ENCODE results near the gene PSMB1.

Gene PSMB1

GRCh38 chr6:170552765-170553533 is at the start of gene PSMB1:
Gene PSMB1, minus strand, starts transcription at chr6:170553307. Its CDS starts 65 bp downstream, at chr6:170553242.
- peaks cover 13% of the 10 kb centered on the region for H3K4me1 ChIP-seq (ENCODE audit: control insufficient read depth, insufficient read depth, low read length)
- H3K27me3 ChIP-seq (ENCODE audit: control insufficient read depth, insufficient read depth, low read length), result no peaks in the 10 kb centered on the region
- peak within 1 kb of the TSS; percentile 87 for H3K9ac ChIP-seq (ENCODE audit: low read length)
- H3K4me3 ChIP-seq (ENCODE audit: low read length), result peak within 1 kb of the TSS; percentile 93
- H3K27ac ChIP-seq (ENCODE audit: low read depth, low read length), result peak within 1 kb of the TSS; percentile 94
- H3K36me3 ChIP-seq (ENCODE audit: control insufficient read depth, insufficient read depth, low read length), result peaks cover 4% of the 10 kb centered on the region

- Histone ChIP-seq H3K36me3 (ENCODE audit: control insufficient read depth, insufficient read depth, low read length) (no peaks in the 10 kb centered on the region), H3K4me1 (ENCODE audit: control insufficient read depth, insufficient read depth, low read length) (no peaks in the 10 kb centered on the region), H3K27ac (ENCODE audit: low read depth, low read length) (no peak overlapping the region), H3K9ac (ENCODE audit: low read length) (no peak overlapping the region), H3K27me3 (ENCODE audit: control insufficient read depth, insufficient read depth, low read length) (no peaks in the 10 kb centered on the region), H3K4me3 (ENCODE audit: low read length) (no peak overlapping the region)
These were observed 44.2 kb upstream of the PSMB1 start for GRCh38 chr6:170597278-170597677.

- Histone ChIP-seq H3K9ac (ENCODE audit: low read length) (no peak overlapping the region), H3K27ac (ENCODE audit: low read depth, low read length) (no peak overlapping the region), H3K27me3 (ENCODE audit: control insufficient read depth, insufficient read depth, low read length) (no peaks in the 10 kb centered on the region), H3K4me3 (ENCODE audit: low read length) (no peak overlapping the region), H3K4me1 (ENCODE audit: control insufficient read depth, insufficient read depth, low read length) (no peaks in the 10 kb centered on the region), H3K36me3 (ENCODE audit: control insufficient read depth, insufficient read depth, low read length) (no peaks in the 10 kb centered on the region)
These were observed 43.3 kb upstream of the PSMB1 start for GRCh38 chr6:170596426-170596825.

GRCh38 chr6:170590725-170591124 is 37.6 kb upstream of the PSMB1 start:
- no peaks in the 10 kb centered on the region for H3K27me3 ChIP-seq (ENCODE audit: control insufficient read depth, insufficient read depth, low read length)
- H3K36me3 ChIP-seq (ENCODE audit: control insufficient read depth, insufficient read depth, low read length), result no peaks in the 10 kb centered on the region
- no peaks in the 10 kb centered on the region for H3K4me1 ChIP-seq (ENCODE audit: control insufficient read depth, insufficient read depth, low read length)
- no peak overlapping the region for H3K9ac ChIP-seq (ENCODE audit: low read length)
- H3K4me3 ChIP-seq (ENCODE audit: low read length), result no peak overlapping the region
- H3K27ac ChIP-seq (ENCODE audit: low read depth, low read length), result no peak overlapping the region

GRCh38 chr6:170584954-170585498 is 31.9 kb upstream of the PSMB1 start:
- Histone ChIP-seq H3K36me3 (ENCODE audit: control insufficient read depth, insufficient read depth, low read length) (peaks cover 3% of the 10 kb centered on the region), H3K27me3 (ENCODE audit: control insufficient read depth, insufficient read depth, low read length) (no peaks in the 10 kb centered on the region), H3K27ac (ENCODE audit: low read depth, low read length) (peak overlapping the region; percentile 58), H3K9ac (ENCODE audit: low read length) (peak overlapping the region; percentile 10), H3K4me3 (ENCODE audit: low read length) (peak overlapping the region; percentile 63), H3K4me1 (ENCODE audit: control insufficient read depth, insufficient read depth, low read length) (no peaks in the 10 kb centered on the region)

GRCh38 chr6:170584181-170584953 is 31.3 kb upstream of the PSMB1 start, which contains the start of gene PDCD2:
Gene PDCD2, minus strand, starts transcription at chr6:170584637. Its CDS starts 56 bp downstream, at chr6:170584581.
- peak within 1 kb of the TSS; percentile 74 for H3K9ac ChIP-seq (ENCODE audit: low read length)
- peak within 1 kb of the TSS; percentile 58 for H3K27ac ChIP-seq (ENCODE audit: low read depth, low read length)
- no peaks in the 10 kb centered on the region for H3K27me3 ChIP-seq (ENCODE audit: control insufficient read depth, insufficient read depth, low read length)
- H3K4me3 ChIP-seq (ENCODE audit: low read length), result peak within 1 kb of the TSS; percentile 63
- H3K4me1 ChIP-seq (ENCODE audit: control insufficient read depth, insufficient read depth, low read length), result no peaks in the 10 kb centered on the region
- H3K36me3 ChIP-seq (ENCODE audit: control insufficient read depth, insufficient read depth, low read length), result peaks cover 3% of the 10 kb centered on the region

GRCh38 chr6:170583756-170584180 is 30.7 kb upstream of the PSMB1 start:
- peak overlapping the region; percentile 74 for H3K9ac ChIP-seq (ENCODE audit: low read length)
- no peaks in the 10 kb centered on the region for H3K4me1 ChIP-seq (ENCODE audit: control insufficient read depth, insufficient read depth, low read length)
- peaks cover 3% of the 10 kb centered on the region for H3K36me3 ChIP-seq (ENCODE audit: control insufficient read depth, insufficient read depth, low read length)
- peak overlapping the region; percentile 58 for H3K27ac ChIP-seq (ENCODE audit: low read depth, low read length)
- H3K4me3 ChIP-seq (ENCODE audit: low read length), result peak overlapping the region; percentile 63
- no peaks in the 10 kb centered on the region for H3K27me3 ChIP-seq (ENCODE audit: control insufficient read depth, insufficient read depth, low read length)

- Histone ChIP-seq H3K36me3 (ENCODE audit: control insufficient read depth, insufficient read depth, low read length) (peaks cover 9% of the 10 kb centered on the region), H3K27me3 (ENCODE audit: control insufficient read depth, insufficient read depth, low read length) (no peaks in the 10 kb centered on the region), H3K9ac (ENCODE audit: low read length) (no peak overlapping the region), H3K4me3 (ENCODE audit: low read length) (no peak overlapping the region), H3K27ac (ENCODE audit: low read depth, low read length) (no peak overlapping the region), H3K4me1 (ENCODE audit: control insufficient read depth, insufficient read depth, low read length) (no peaks in the 10 kb centered on the region)
These were observed 25.8 kb upstream of the PSMB1 start for GRCh38 chr6:170578909-170579308.

GRCh38 chr6:170575250-170575649 is 22.1 kb upstream of the PSMB1 start:
- Histone ChIP-seq H3K27ac (ENCODE audit: low read depth, low read length) (no peak overlapping the region), H3K4me3 (ENCODE audit: low read length) (no peak overlapping the region), H3K9ac (ENCODE audit: low read length) (no peak overlapping the region), H3K27me3 (ENCODE audit: control insufficient read depth, insufficient read depth, low read length) (no peaks in the 10 kb centered on the region), H3K4me1 (ENCODE audit: control insufficient read depth, insufficient read depth, low read length) (no peaks in the 10 kb centered on the region), H3K36me3 (ENCODE audit: control insufficient read depth, insufficient read depth, low read length) (peaks cover 17% of the 10 kb centered on the region)

GRCh38 chr6:170572704-170573466 is 19.8 kb upstream of the PSMB1 start:
- peaks cover 22% of the 10 kb centered on the region for H3K36me3 ChIP-seq (ENCODE audit: control insufficient read depth, insufficient read depth, low read length)

GRCh38 chr6:170564936-170565530 is 11.9 kb upstream of the PSMB1 start:
- Histone ChIP-seq H3K9ac (ENCODE audit: low read length) (no peak overlapping the region), H3K4me3 (ENCODE audit: low read length) (no peak overlapping the region), H3K36me3 (ENCODE audit: control insufficient read depth, insufficient read depth, low read length) (peaks cover 25% of the 10 kb centered on the region)

More at GRCh38 chr6:170572704-170573466, 19.8 kb upstream of the PSMB1 start:
- Histone ChIP-seq H3K9ac (ENCODE audit: low read length) (no peak overlapping the region), H3K27me3 (ENCODE audit: control insufficient read depth, insufficient read depth, low read length) (no peaks in the 10 kb centered on the region), H3K4me1 (ENCODE audit: control insufficient read depth, insufficient read depth, low read length) (no peaks in the 10 kb centered on the region), H3K27ac (ENCODE audit: low read depth, low read length) (no peak overlapping the region), H3K4me3 (ENCODE audit: low read length) (no peak overlapping the region)

More at GRCh38 chr6:170564936-170565530, 11.9 kb upstream of the PSMB1 start:
- no peak overlapping the region for H3K27ac ChIP-seq (ENCODE audit: low read depth, low read length)
- H3K27me3 ChIP-seq (ENCODE audit: control insufficient read depth, insufficient read depth, low read length), result no peaks in the 10 kb centered on the region
- H3K4me1 ChIP-seq (ENCODE audit: control insufficient read depth, insufficient read depth, low read length), result no peaks in the 10 kb centered on the region

All from rectal smooth muscle tissue (tissue), 1 donor.